ENCODE measurements around the gene CCRL2.
"Not testable (repeated sequence)": the region's sequence is repeated elsewhere in the genome, so short reads cannot be mapped to it uniquely, and the experiment has no call there.

The CCRL2 gene

GRCh38 chr3:46429250-46429649, 22.2 kb downstream of the CCRL2 start:
- DNase-seq (ENCODE audit: low read depth in 2 of 2), result no peak

GRCh38 chr3:46429671-46430070, 22.6 kb downstream of the CCRL2 start:
- DNase-seq (ENCODE audit: low read depth in 2 of 2), result no peak

GRCh38 chr3:46430879-46431278, 23.8 kb downstream of the CCRL2 start:
- DNase-seq (ENCODE audit: low read depth in 2 of 2), result not testable (repeated sequence)

GRCh38 chr3:46431905-46432304, 24.8 kb downstream of the CCRL2 start:
- not testable (repeated sequence) for DNase-seq (ENCODE audit: low read depth in 2 of 2)

- not testable (repeated sequence) for DNase-seq (ENCODE audit: low read depth in 2 of 2)
Observed at GRCh38 chr3:46433118-46433517, 26.1 kb downstream of the CCRL2 start.

GRCh38 chr3:46433841-46434240, 26.8 kb downstream of the CCRL2 start:
- no peak for DNase-seq (ENCODE audit: low read depth in 2 of 2)

GRCh38 chr3:46435081-46435726, 28.1 kb downstream of the CCRL2 start:
- no peak for DNase-seq (ENCODE audit: low read depth in 2 of 2)

GRCh38 chr3:46438831-46439230, 31.8 kb downstream of the CCRL2 start:
- DNase-seq (ENCODE audit: low read depth in 2 of 2), result no peak

GRCh38 chr3:46440531-46441294, 33.7 kb downstream of the CCRL2 start:
- DNase-seq (ENCODE audit: low read depth in 2 of 2), result peak in 1 of 2 donors; percentile 12

GRCh38 chr3:46442576-46443530, 35.8 kb downstream of the CCRL2 start:
- DNase-seq (ENCODE audit: low read depth in 2 of 2), result peak in 1 of 2 donors; percentile 53

GRCh38 chr3:46447228-46447985, 40.3 kb downstream of the CCRL2 start:
- DNase-seq (ENCODE audit: low read depth in 2 of 2), result no peak

GRCh38 chr3:46448721-46449120, 41.7 kb downstream of the CCRL2 start:
- no peak for DNase-seq (ENCODE audit: low read depth in 2 of 2)

GRCh38 chr3:46449755-46450552, 42.9 kb downstream of the CCRL2 start:
- no peak for DNase-seq (ENCODE audit: low read depth in 2 of 2)

GRCh38 chr3:46453526-46454208, 46.6 kb downstream of the CCRL2 start:
- DNase-seq (ENCODE audit: low read depth in 2 of 2), result no peak

- DNase-seq (ENCODE audit: low read depth in 2 of 2), result no peak
Observed at GRCh38 chr3:46454209-46454595, 47.1 kb downstream of the CCRL2 start.

- DNase-seq (ENCODE audit: low read depth in 2 of 2), result no peak
Observed at GRCh38 chr3:46454606-46455005, 47.5 kb downstream of the CCRL2 start.

GRCh38 chr3:46455231-46456115, 48.4 kb downstream of the CCRL2 start:
- DNase-seq (ENCODE audit: low read depth in 2 of 2), result no peak

GRCh38 chr3:46456118-46456517, 49.1 kb downstream of the CCRL2 start:
- DNase-seq (ENCODE audit: low read depth in 2 of 2), result no peak
